PC-3 (cell line): Measurements from ENCODE around the gene MUSTN1. TPM values are rescaled to one million over a fixed set of nuclear protein-coding genes. Genes with fewer than 3 reads are reported as not detected.

Experiments
- ATAC-seq: fragments of 200-7000 bp; cut with Tn5 transposase; 2 replicates; pipeline ENCODE4 v1.9.1; 2020; ENCODE audit warnings: mild to moderate bottlenecking, moderate library complexity
- BruUV-seq: library from RNA; stranded (reverse); fragments of 400-500 nt; replicated peaks from 2 replicates; lab custom pipeline; 2021; lab: Mats Ljungman, UMichigan
- CTCF ChIA-PET: fragments of 300-600 bp; sonication (Branson Sonifier 250); formaldehyde crosslinking; loops from one replicate; lab custom pipeline; 2022; ENCODE audit warnings: antibody characterized with exemption; lab: Charles Lee
- POLR2A ChIA-PET: fragments of 300-600 bp; sonication (Branson Sonifier 250); formaldehyde crosslinking; loops from one replicate; lab custom pipeline; 2022; ENCODE audit warnings: antibody characterized with exemption; ENCODE audit not compliant: unreplicated experiment; lab: Charles Lee
- DNase-seq: peaks from one replicate; pipeline ENCODE4 v3.0.0-alpha.2; 2015
- H2AFZ ChIP-seq: fragments of 300-600 bp; sonication (generic); 2 replicates; pipeline ENCODE4 v1.6.0; 2016; ENCODE audit warnings: antibody characterized with exemption, low read length
- H3F3A ChIP-seq: fragments of 300-600 bp; sonication (generic); one replicate; pipeline ENCODE4 v1.6.0; 2017; ENCODE audit warnings: antibody characterized with exemption, low read length, control low read depth, mild to moderate bottlenecking; ENCODE audit not compliant: unreplicated experiment
- H3K27ac ChIP-seq: fragments of 300-600 bp; sonication (generic); 2 replicates; pipeline ENCODE4 v1.5.1; 2016; ENCODE audit warnings: mild to moderate bottlenecking, low read length
- H3K27me3 ChIP-seq: fragments of 300-600 bp; sonication (generic); 2 replicates; pipeline ENCODE4 v1.6.1; 2016; ENCODE audit warnings: low read length, mixed read lengths
- H3K36me3 ChIP-seq: fragments of 300-600 bp; sonication (generic); 2 replicates; pipeline ENCODE4 v1.6.1; 2016; ENCODE audit warnings: low read depth, mixed run types, low read length, mixed read lengths
- H3K4me1 ChIP-seq: fragments of 300-600 bp; sonication (generic); 2 replicates; pipeline ENCODE4 v1.5.1; 2016; ENCODE audit warnings: low read length; ENCODE audit not compliant: insufficient read depth
- H3K4me2 ChIP-seq: fragments of 300-600 bp; sonication (generic); 2 replicates; pipeline ENCODE4 v1.6.0; 2016; ENCODE audit warnings: low read length
- H3K4me3 ChIP-seq: fragments of 300-600 bp; sonication (generic); 2 replicates; pipeline ENCODE4 v1.5.1; 2016; ENCODE audit warnings: mild to moderate bottlenecking, low read length, mixed read lengths
- H3K79me2 ChIP-seq: fragments of 300-600 bp; sonication (generic); 2 replicates; pipeline ENCODE4 v1.6.1; 2017; ENCODE audit warnings: low read length, mixed read lengths
- H3K9ac ChIP-seq: fragments of 300-600 bp; sonication (generic); 2 replicates; pipeline ENCODE4 v1.6.0; 2016; ENCODE audit warnings: mild to moderate bottlenecking, low read length
- H3K9me2 ChIP-seq: fragments of 300-600 bp; sonication (generic); replicated peaks from 2 replicates; pipeline ENCODE4 v1.6.1; 2016; ENCODE audit warnings: mixed run types, low read length, mixed read lengths
- H3K9me3 ChIP-seq: fragments of 300-600 bp; sonication (generic); 2 replicates; pipeline ENCODE4 v1.6.1; 2016; ENCODE audit warnings: low read length, mixed read lengths
- H4K20me1 ChIP-seq: fragments of 300-600 bp; sonication (generic); 2 replicates; pipeline ENCODE4 v1.6.1; 2016; ENCODE audit warnings: low read length, mixed read lengths
- EZH2 ChIP-seq: fragments of 300-600 bp; sonication (generic); IDR thresholded peaks from one replicate; pipeline ENCODE4 v1.6.1; 2017; ENCODE audit warnings: antibody characterized with exemption, mild to moderate bottlenecking, low read length; ENCODE audit not compliant: unreplicated experiment
- EZH2phosphoT487 ChIP-seq: fragments of 300-600 bp; sonication (generic); IDR thresholded peaks from 2 replicates; pipeline ENCODE4 v1.6.1; 2018; ENCODE audit warnings: mild to moderate bottlenecking, antibody characterized with exemption, low read length, borderline replicate concordance
- intact Hi-C: fragments of 100-400 bp; cut with micrococcal nuclease; formaldehyde crosslinking; loops from 2 replicates; pipeline ENCODE4 v1.9.0; 2023
- total RNA-seq: library from RNA; depleted of rRNA; stranded (reverse); fragments of >200 nt; gene quantifications from 2 replicates; pipeline ENCODE4 v1.2.3, GENCODE V29; 2014
- TF ChIP-seq, protein P1 (sequence below): fragments of 300-600 bp; sonication (generic); conservative IDR thresholded peaks from 2 replicates; pipeline ENCODE4 v1.5.1; 2017; ENCODE audit warnings: antibody characterized with exemption, low read depth, mild to moderate bottlenecking, low read length

Gene MUSTN1
- total RNA-seq, 1 experiment from 2014 or later = 0.66 TPM

DNA sequence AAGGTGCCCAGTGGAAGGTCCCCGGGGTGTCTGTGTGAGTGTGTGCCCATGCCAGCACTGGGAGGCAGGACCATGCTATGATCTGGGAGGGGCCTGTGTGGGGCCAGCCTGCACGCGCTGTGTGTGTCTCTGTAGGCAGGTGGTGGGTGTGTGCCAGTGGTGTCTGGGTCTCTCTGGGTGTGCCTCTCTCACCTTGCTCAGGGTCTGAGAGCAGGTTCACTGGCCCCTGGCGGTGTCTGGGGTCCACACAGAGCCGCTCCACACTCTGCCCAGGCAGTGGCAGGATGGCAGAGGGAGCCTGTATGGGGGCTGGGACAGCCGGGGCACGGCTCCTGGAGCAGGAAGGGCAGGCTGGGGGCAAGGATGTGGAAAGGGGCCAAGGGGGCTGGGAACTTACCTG is 17.0 kb downstream of the MUSTN1 start:
- intact Hi-C loops = no loop called here
- TF ChIP-seq, protein P1, sequence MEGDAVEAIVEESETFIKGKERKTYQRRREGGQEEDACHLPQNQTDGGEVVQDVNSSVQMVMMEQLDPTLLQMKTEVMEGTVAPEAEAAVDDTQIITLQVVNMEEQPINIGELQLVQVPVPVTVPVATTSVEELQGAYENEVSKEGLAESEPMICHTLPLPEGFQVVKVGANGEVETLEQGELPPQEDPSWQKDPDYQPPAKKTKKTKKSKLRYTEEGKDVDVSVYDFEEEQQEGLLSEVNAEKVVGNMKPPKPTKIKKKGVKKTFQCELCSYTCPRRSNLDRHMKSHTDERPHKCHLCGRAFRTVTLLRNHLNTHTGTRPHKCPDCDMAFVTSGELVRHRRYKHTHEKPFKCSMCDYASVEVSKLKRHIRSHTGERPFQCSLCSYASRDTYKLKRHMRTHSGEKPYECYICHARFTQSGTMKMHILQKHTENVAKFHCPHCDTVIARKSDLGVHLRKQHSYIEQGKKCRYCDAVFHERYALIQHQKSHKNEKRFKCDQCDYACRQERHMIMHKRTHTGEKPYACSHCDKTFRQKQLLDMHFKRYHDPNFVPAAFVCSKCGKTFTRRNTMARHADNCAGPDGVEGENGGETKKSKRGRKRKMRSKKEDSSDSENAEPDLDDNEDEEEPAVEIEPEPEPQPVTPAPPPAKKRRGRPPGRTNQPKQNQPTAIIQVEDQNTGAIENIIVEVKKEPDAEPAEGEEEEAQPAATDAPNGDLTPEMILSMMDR = no peak
- TF ChIP-seq EZH2phosphoT487 (no peak), EZH2 (no peak)
- H3K9me3 ChIP-seq = no peaks in the 10 kb centered on the region
- H3K9me2 ChIP-seq = no peaks in the 10 kb centered on the region
- H3K9ac ChIP-seq = no peak overlapping the region
- ATAC-seq (no peak), DNase-seq (no peak)
- no peak overlapping the region for H3K4me2 ChIP-seq
- no peaks in the 10 kb centered on the region for H3K79me2 ChIP-seq
- no peaks in the 10 kb centered on the region for H3K4me1 ChIP-seq
- no peak overlapping the region for H3K4me3 ChIP-seq
- ChIA-PET CTCF (no interaction called here), POLR2A (no interaction called here)
- no peak overlapping the region for H2AFZ ChIP-seq
- no peak overlapping the region for H3K27ac ChIP-seq
- H3F3A ChIP-seq = no peaks in the 10 kb centered on the region
- H4K20me1 ChIP-seq = no peaks in the 10 kb centered on the region
- no peaks in the 10 kb centered on the region for H3K27me3 ChIP-seq
- H3K36me3 ChIP-seq = no peaks in the 10 kb centered on the region
- no TSS peak for BruUV-seq

DNA sequence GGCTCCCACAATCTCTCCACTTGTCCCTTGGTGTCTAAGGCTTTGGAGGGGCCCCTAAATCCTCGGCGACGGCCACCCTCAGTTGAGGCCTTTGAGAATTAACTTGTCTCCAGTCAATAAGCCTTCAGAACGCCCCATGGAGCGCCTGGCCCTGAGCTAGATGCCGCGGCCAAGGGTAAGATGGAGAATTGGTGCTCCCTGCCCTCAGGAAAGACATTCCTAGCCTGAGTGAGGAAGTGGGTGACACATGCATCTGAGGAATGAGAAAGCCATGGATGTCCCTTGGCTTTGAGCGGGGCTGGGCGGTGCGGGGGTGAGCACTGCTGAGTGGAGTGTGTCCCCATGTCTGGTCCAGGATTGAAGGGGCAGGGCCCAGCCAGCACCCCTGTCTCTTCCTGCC is 17.6 kb downstream of the MUSTN1 start:
- TF ChIP-seq, protein P1 = no peak
- DNase-seq (no peak), ATAC-seq (no peak)
- Histone ChIP-seq H3K4me3 (no peak overlapping the region), H3K79me2 (no peaks in the 10 kb centered on the region), H3K9me3 (no peaks in the 10 kb centered on the region), H4K20me1 (no peaks in the 10 kb centered on the region), H3K4me1 (no peaks in the 10 kb centered on the region), H3K27ac (no peak overlapping the region), H2AFZ (no peak overlapping the region), H3K27me3 (no peaks in the 10 kb centered on the region), H3F3A (no peaks in the 10 kb centered on the region), H3K4me2 (no peak overlapping the region), H3K36me3 (no peaks in the 10 kb centered on the region), H3K9me2 (no peaks in the 10 kb centered on the region), H3K9ac (no peak overlapping the region)
- CTCF ChIA-PET = no interaction called here
- POLR2A ChIA-PET = no interaction called here
- no TSS peak for BruUV-seq
- intact Hi-C loops = no loop called here

DNA sequence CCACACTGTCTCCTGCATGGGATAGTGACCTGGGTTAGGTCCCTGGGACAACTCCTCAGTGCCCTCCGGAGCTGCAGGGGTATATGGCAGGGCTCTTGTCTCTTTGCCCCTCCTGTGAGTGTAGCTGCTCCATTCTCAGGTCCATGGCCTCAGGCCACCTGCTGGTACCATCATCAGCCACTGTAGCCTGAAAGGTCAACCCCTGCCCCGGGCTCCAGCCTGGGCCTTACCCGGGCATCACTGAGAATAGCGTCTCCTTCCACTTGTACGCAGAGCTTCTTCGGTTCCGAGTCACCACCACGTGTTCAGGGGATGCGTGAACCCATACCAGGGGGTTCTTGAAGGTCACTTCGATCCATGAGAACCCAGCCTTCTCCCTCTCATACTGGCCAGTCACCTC is 18.2 kb downstream of the MUSTN1 start:
- Histone ChIP-seq H4K20me1 (no peaks in the 10 kb centered on the region), H3K9me2 (no peaks in the 10 kb centered on the region), H3K9ac (no peak overlapping the region), H3K27ac (no peak overlapping the region), H3K79me2 (no peaks in the 10 kb centered on the region), H3K4me2 (no peak overlapping the region), H2AFZ (no peak overlapping the region), H3K27me3 (no peaks in the 10 kb centered on the region), H3F3A (no peaks in the 10 kb centered on the region), H3K4me1 (no peaks in the 10 kb centered on the region), H3K4me3 (no peak overlapping the region), H3K36me3 (no peaks in the 10 kb centered on the region), H3K9me3 (no peaks in the 10 kb centered on the region)
- DNase-seq = no peak
- ChIA-PET POLR2A (no interaction called here), CTCF (no interaction called here)
- no TSS peak for BruUV-seq
- no peak for ATAC-seq
- TF ChIP-seq, protein P1 = no peak
- no peak for TF ChIP-seq EZH2phosphoT487
- no peak for TF ChIP-seq EZH2
- intact Hi-C loops = no loop called here
